ENCODE data around the gene S100A8.

The S100A8 gene

GRCh38 chr1:153397051-153397923 lies 6.4 kb upstream of the S100A8 start:
- Histone ChIP-seq H3K9ac (ENCODE audit: low read depth, low read length) (no peak overlapping the region), H3K4me3 (ENCODE audit: low read length) (no peak overlapping the region), H3K27me3 (ENCODE audit: control insufficient read depth, insufficient read depth, low read length) (peaks cover 23% of the 10 kb centered on the region), H3K9me3 (replicated peaks; ENCODE audit: low read length) (no peaks in the 10 kb centered on the region), H3K4me1 (ENCODE audit: control insufficient read depth, insufficient read depth, low read length) (no peaks in the 10 kb centered on the region), H3K36me3 (ENCODE audit: insufficient read depth, low read length) (no peaks in the 10 kb centered on the region), H3K4me2 (ENCODE audit: low read length) (no peak overlapping the region)

GRCh38 chr1:153396461-153396860 lies 5.6 kb upstream of the S100A8 start:
- Histone ChIP-seq H3K36me3 (ENCODE audit: insufficient read depth, low read length) (no peaks in the 10 kb centered on the region), H3K9me3 (replicated peaks; ENCODE audit: low read length) (no peaks in the 10 kb centered on the region), H3K9ac (ENCODE audit: low read depth, low read length) (no peak overlapping the region), H3K27me3 (ENCODE audit: control insufficient read depth, insufficient read depth, low read length) (peaks cover 21% of the 10 kb centered on the region), H3K4me3 (ENCODE audit: low read length) (no peak overlapping the region), H3K4me1 (ENCODE audit: control insufficient read depth, insufficient read depth, low read length) (no peaks in the 10 kb centered on the region), H3K4me2 (ENCODE audit: low read length) (no peak overlapping the region)

- no peaks in the 10 kb centered on the region for H3K36me3 ChIP-seq (ENCODE audit: insufficient read depth, low read length)
- peaks cover 18% of the 10 kb centered on the region for H3K27me3 ChIP-seq (ENCODE audit: control insufficient read depth, insufficient read depth, low read length)
- H3K9me3 ChIP-seq (replicated peaks; ENCODE audit: low read length) = no peaks in the 10 kb centered on the region
- no peak overlapping the region for H3K9ac ChIP-seq (ENCODE audit: low read depth, low read length)
- H3K4me1 ChIP-seq (ENCODE audit: control insufficient read depth, insufficient read depth, low read length) = no peaks in the 10 kb centered on the region
- no peak overlapping the region for H3K4me3 ChIP-seq (ENCODE audit: low read length)
- no peak overlapping the region for H3K4me2 ChIP-seq (ENCODE audit: low read length)
Observed at GRCh38 chr1:153395776-153396175, 4.9 kb upstream of the S100A8 start.

GRCh38 chr1:153395136-153395685 lies 4.3 kb upstream of the S100A8 start:
- Histone ChIP-seq H3K4me3 (ENCODE audit: low read length) (no peak overlapping the region), H3K27me3 (ENCODE audit: control insufficient read depth, insufficient read depth, low read length) (peaks cover 18% of the 10 kb centered on the region), H3K4me1 (ENCODE audit: control insufficient read depth, insufficient read depth, low read length) (no peaks in the 10 kb centered on the region), H3K36me3 (ENCODE audit: insufficient read depth, low read length) (no peaks in the 10 kb centered on the region), H3K4me2 (ENCODE audit: low read length) (no peak overlapping the region), H3K9ac (ENCODE audit: low read depth, low read length) (no peak overlapping the region), H3K9me3 (replicated peaks; ENCODE audit: low read length) (no peaks in the 10 kb centered on the region)

- Histone ChIP-seq H3K4me1 (ENCODE audit: control insufficient read depth, insufficient read depth, low read length) (no peaks in the 10 kb centered on the region), H3K4me2 (ENCODE audit: low read length) (no peak overlapping the region), H3K9me3 (replicated peaks; ENCODE audit: low read length) (no peaks in the 10 kb centered on the region), H3K27me3 (ENCODE audit: control insufficient read depth, insufficient read depth, low read length) (peaks cover 18% of the 10 kb centered on the region), H3K36me3 (ENCODE audit: insufficient read depth, low read length) (no peaks in the 10 kb centered on the region), H3K9ac (ENCODE audit: low read depth, low read length) (no peak overlapping the region), H3K4me3 (ENCODE audit: low read length) (no peak overlapping the region)
Observed at GRCh38 chr1:153394391-153394790, 3.5 kb upstream of the S100A8 start.

- Histone ChIP-seq H3K36me3 (ENCODE audit: insufficient read depth, low read length) (no peaks in the 10 kb centered on the region), H3K9ac (ENCODE audit: low read depth, low read length) (no peak overlapping the region), H3K4me2 (ENCODE audit: low read length) (no peak overlapping the region), H3K9me3 (replicated peaks; ENCODE audit: low read length) (no peaks in the 10 kb centered on the region), H3K27me3 (ENCODE audit: control insufficient read depth, insufficient read depth, low read length) (peaks cover 18% of the 10 kb centered on the region), H3K4me1 (ENCODE audit: control insufficient read depth, insufficient read depth, low read length) (no peaks in the 10 kb centered on the region), H3K4me3 (ENCODE audit: low read length) (no peak overlapping the region)
Observed at GRCh38 chr1:153393926-153394325, 3.1 kb upstream of the S100A8 start.

- Histone ChIP-seq H3K4me3 (ENCODE audit: low read length) (no peak overlapping the region), H3K4me1 (ENCODE audit: control insufficient read depth, insufficient read depth, low read length) (no peaks in the 10 kb centered on the region), H3K9me3 (replicated peaks; ENCODE audit: low read length) (no peaks in the 10 kb centered on the region), H3K36me3 (ENCODE audit: insufficient read depth, low read length) (no peaks in the 10 kb centered on the region), H3K4me2 (ENCODE audit: low read length) (no peak overlapping the region), H3K9ac (ENCODE audit: low read depth, low read length) (no peak overlapping the region), H3K27me3 (ENCODE audit: control insufficient read depth, insufficient read depth, low read length) (peaks cover 12% of the 10 kb centered on the region)
Observed at GRCh38 chr1:153392822-153393221, 1.9 kb upstream of the S100A8 start.

- peaks cover 12% of the 10 kb centered on the region for H3K27me3 ChIP-seq (ENCODE audit: control insufficient read depth, insufficient read depth, low read length)
- no peak overlapping the region for H3K4me3 ChIP-seq (ENCODE audit: low read length)
- no peak overlapping the region for H3K9ac ChIP-seq (ENCODE audit: low read depth, low read length)
- H3K9me3 ChIP-seq (replicated peaks; ENCODE audit: low read length) = no peaks in the 10 kb centered on the region
- H3K4me1 ChIP-seq (ENCODE audit: control insufficient read depth, insufficient read depth, low read length) = no peaks in the 10 kb centered on the region
- H3K36me3 ChIP-seq (ENCODE audit: insufficient read depth, low read length) = no peaks in the 10 kb centered on the region
- H3K4me2 ChIP-seq (ENCODE audit: low read length) = no peak overlapping the region
Observed at GRCh38 chr1:153392258-153392657, 1.4 kb upstream of the S100A8 start.

GRCh38 chr1:153389973-153390879 lies 647 bp downstream of the S100A8 start:
- H3K9me3 ChIP-seq (replicated peaks; ENCODE audit: low read length) = no peaks in the 10 kb centered on the region
- H3K36me3 ChIP-seq (ENCODE audit: insufficient read depth, low read length) = no peaks in the 10 kb centered on the region
- H3K4me1 ChIP-seq (ENCODE audit: control insufficient read depth, insufficient read depth, low read length) = no peaks in the 10 kb centered on the region
- H3K4me2 ChIP-seq (ENCODE audit: low read length) = no peak overlapping the region
- no peak overlapping the region for H3K9ac ChIP-seq (ENCODE audit: low read depth, low read length)
- H3K4me3 ChIP-seq (ENCODE audit: low read length) = no peak overlapping the region
- peaks cover 7% of the 10 kb centered on the region for H3K27me3 ChIP-seq (ENCODE audit: control insufficient read depth, insufficient read depth, low read length)

- no peak overlapping the region for H3K4me2 ChIP-seq (ENCODE audit: low read length)
- no peak overlapping the region for H3K4me3 ChIP-seq (ENCODE audit: low read length)
- peaks cover 9% of the 10 kb centered on the region for H3K27me3 ChIP-seq (ENCODE audit: control insufficient read depth, insufficient read depth, low read length)
- H3K9me3 ChIP-seq (replicated peaks; ENCODE audit: low read length) = no peaks in the 10 kb centered on the region
- H3K36me3 ChIP-seq (ENCODE audit: insufficient read depth, low read length) = no peaks in the 10 kb centered on the region
- no peaks in the 10 kb centered on the region for H3K4me1 ChIP-seq (ENCODE audit: control insufficient read depth, insufficient read depth, low read length)
- no peak overlapping the region for H3K9ac ChIP-seq (ENCODE audit: low read depth, low read length)
Observed at GRCh38 chr1:153389401-153389800, 1.5 kb downstream of the S100A8 start.

- Histone ChIP-seq H3K36me3 (ENCODE audit: insufficient read depth, low read length) (no peaks in the 10 kb centered on the region), H3K4me3 (ENCODE audit: low read length) (no peak overlapping the region), H3K9me3 (replicated peaks; ENCODE audit: low read length) (no peaks in the 10 kb centered on the region), H3K4me2 (ENCODE audit: low read length) (no peak overlapping the region), H3K9ac (ENCODE audit: low read depth, low read length) (no peak overlapping the region), H3K4me1 (ENCODE audit: control insufficient read depth, insufficient read depth, low read length) (no peaks in the 10 kb centered on the region), H3K27me3 (ENCODE audit: control insufficient read depth, insufficient read depth, low read length) (peaks cover 9% of the 10 kb centered on the region)
Observed at GRCh38 chr1:153387785-153388184, 3.1 kb downstream of the S100A8 start.

Data from skeletal muscle satellite cell (primary cell).